SH-SY5Y (cell line): ENCODE data around the gene PLCH1.

ENCODE experiments used
- GATA2 ChIP-seq: IDR thresholded peaks from 2 replicates; pipeline ENCODE4 v1.6.1; 2011; ENCODE audit warnings: mild to moderate bottlenecking, low read depth, low read length
- GATA3 ChIP-seq: IDR thresholded peaks from 2 replicates; pipeline ENCODE4 v1.6.1; 2011; ENCODE audit warnings: low read depth, mild to moderate bottlenecking, low read length, moderate library complexity

DNA sequence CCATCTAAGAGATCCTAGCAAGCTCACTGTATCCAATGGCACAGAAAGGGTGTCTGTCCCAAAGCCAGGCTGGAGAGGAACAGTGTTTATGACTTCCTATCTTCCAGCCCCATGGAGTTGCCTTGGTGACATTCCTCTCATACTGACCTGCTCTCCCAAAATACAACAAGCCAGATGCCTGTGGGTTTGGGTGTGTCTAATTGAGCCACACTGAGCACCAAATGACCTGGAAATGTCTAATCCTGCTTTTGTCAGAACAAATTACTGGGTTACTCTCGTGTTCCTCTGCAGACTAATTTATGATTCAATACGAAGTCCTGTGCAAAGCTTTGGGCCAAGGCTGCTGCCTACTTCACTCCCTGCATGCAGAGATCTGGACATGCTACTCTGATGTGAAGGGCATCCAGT is 353.3 kb downstream of the PLCH1 start:
- no peak for TF ChIP-seq GATA2
- TF ChIP-seq GATA3, result no peak
